ENCODE measurements around the gene CA10.

DNA sequence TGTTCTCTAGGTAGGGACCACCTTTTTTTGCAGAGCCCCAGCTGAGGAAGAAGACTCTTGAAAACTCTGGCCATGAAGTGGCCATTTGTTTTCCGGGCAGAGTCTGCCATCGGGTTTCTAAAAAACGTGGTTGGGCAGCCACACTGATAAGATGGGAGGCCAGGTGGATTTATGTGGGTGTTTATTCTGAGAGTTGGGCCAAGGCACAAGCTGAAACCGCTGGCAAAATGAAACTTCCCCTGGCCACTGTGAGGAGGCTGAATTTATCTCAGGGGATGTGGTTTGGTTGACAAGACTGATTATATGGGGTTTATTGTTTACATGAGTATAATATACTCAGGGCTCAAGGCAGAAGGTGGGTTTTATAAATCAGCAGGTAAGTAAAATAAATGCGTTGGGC is 476.4 kb downstream of the CA10 start:
- TF ChIP-seq, protein P1, sequence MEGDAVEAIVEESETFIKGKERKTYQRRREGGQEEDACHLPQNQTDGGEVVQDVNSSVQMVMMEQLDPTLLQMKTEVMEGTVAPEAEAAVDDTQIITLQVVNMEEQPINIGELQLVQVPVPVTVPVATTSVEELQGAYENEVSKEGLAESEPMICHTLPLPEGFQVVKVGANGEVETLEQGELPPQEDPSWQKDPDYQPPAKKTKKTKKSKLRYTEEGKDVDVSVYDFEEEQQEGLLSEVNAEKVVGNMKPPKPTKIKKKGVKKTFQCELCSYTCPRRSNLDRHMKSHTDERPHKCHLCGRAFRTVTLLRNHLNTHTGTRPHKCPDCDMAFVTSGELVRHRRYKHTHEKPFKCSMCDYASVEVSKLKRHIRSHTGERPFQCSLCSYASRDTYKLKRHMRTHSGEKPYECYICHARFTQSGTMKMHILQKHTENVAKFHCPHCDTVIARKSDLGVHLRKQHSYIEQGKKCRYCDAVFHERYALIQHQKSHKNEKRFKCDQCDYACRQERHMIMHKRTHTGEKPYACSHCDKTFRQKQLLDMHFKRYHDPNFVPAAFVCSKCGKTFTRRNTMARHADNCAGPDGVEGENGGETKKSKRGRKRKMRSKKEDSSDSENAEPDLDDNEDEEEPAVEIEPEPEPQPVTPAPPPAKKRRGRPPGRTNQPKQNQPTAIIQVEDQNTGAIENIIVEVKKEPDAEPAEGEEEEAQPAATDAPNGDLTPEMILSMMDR (IDR thresholded peaks at IDR 0.05): no peak
- no peak for TF ChIP-seq EZH2 (IDR thresholded peaks at IDR 0.05; ENCODE audit: borderline replicate concordance, insufficient read depth, low read depth, low read length, poor library complexity, severe bottlenecking)
